Measurements from ENCODE around the gene NUTF2.

NUTF2 gene

GRCh38 chr16:67878232-67878631 lies 31.5 kb downstream of the NUTF2 start:
- Histone ChIP-seq H3K27ac (ENCODE audit: low read depth, low read length, poor library complexity, severe bottlenecking) (no peak overlapping the region), H3K9me3 (ENCODE audit: low read length) (no peaks in the 10 kb centered on the region), H3K27me3 (ENCODE audit: insufficient read depth, low read length) (no peaks in the 10 kb centered on the region), H3K9me2 (ENCODE audit: low read depth, low read length) (no peaks in the 10 kb centered on the region), H3K79me2 (ENCODE audit: insufficient read depth, low read length) (peaks cover 25% of the 10 kb centered on the region), H3F3A (ENCODE audit: insufficient read depth, low read length) (no peaks in the 10 kb centered on the region), H3K4me1 (ENCODE audit: insufficient read depth, low read length, severe bottlenecking) (peaks cover 16% of the 10 kb centered on the region), H2AFZ (ENCODE audit: low read length) (no peak overlapping the region), H3K9ac (ENCODE audit: low read length) (no peak overlapping the region), H3K4me3 (ENCODE audit: low read depth, low read length, poor library complexity, severe bottlenecking) (no peak overlapping the region), H3K36me3 (ENCODE audit: insufficient read depth, low read length) (peaks cover 75% of the 10 kb centered on the region), H4K20me1 (ENCODE audit: insufficient read depth, low read length) (no peaks in the 10 kb centered on the region), H3K4me2 (ENCODE audit: low read length) (no peak overlapping the region)
- TF ChIP-seq EZH2 (IDR thresholded peaks at IDR 0.05; ENCODE audit: borderline replicate concordance, low read length) (no peak), CTCF (IDR thresholded peaks at IDR 0.05; ENCODE audit: low read length) (no peak)

GRCh38 chr16:67878846-67879245 lies 32.1 kb downstream of the NUTF2 start:
- H3K9me3 ChIP-seq (ENCODE audit: low read length) = no peaks in the 10 kb centered on the region
- no peaks in the 10 kb centered on the region for H3K27me3 ChIP-seq (ENCODE audit: insufficient read depth, low read length)
- H3K9ac ChIP-seq (ENCODE audit: low read length) = no peak overlapping the region
- H3F3A ChIP-seq (ENCODE audit: insufficient read depth, low read length) = no peaks in the 10 kb centered on the region
- H4K20me1 ChIP-seq (ENCODE audit: insufficient read depth, low read length) = no peaks in the 10 kb centered on the region
- peaks cover 81% of the 10 kb centered on the region for H3K36me3 ChIP-seq (ENCODE audit: insufficient read depth, low read length)
- H3K9me2 ChIP-seq (ENCODE audit: low read depth, low read length) = no peaks in the 10 kb centered on the region
- no peak overlapping the region for H3K4me2 ChIP-seq (ENCODE audit: low read length)
- H2AFZ ChIP-seq (ENCODE audit: low read length) = no peak overlapping the region
- no peak for TF ChIP-seq CTCF (IDR thresholded peaks at IDR 0.05; ENCODE audit: low read length)
- TF ChIP-seq EZH2 (IDR thresholded peaks at IDR 0.05; ENCODE audit: borderline replicate concordance, low read length) = no peak
- H3K4me3 ChIP-seq (ENCODE audit: low read depth, low read length, poor library complexity, severe bottlenecking) = no peak overlapping the region
- peaks cover 19% of the 10 kb centered on the region for H3K79me2 ChIP-seq (ENCODE audit: insufficient read depth, low read length)
- no peak overlapping the region for H3K27ac ChIP-seq (ENCODE audit: low read depth, low read length, poor library complexity, severe bottlenecking)
- H3K4me1 ChIP-seq (ENCODE audit: insufficient read depth, low read length, severe bottlenecking) = peaks cover 13% of the 10 kb centered on the region

GRCh38 chr16:67879462-67879861 lies 32.7 kb downstream of the NUTF2 start:
- H3K36me3 ChIP-seq (ENCODE audit: insufficient read depth, low read length) = peaks cover 87% of the 10 kb centered on the region

More at GRCh38 chr16:67879462-67879861, 32.7 kb downstream of the NUTF2 start:
- no peaks in the 10 kb centered on the region for H3K27me3 ChIP-seq (ENCODE audit: insufficient read depth, low read length)
- H3K4me1 ChIP-seq (ENCODE audit: insufficient read depth, low read length, severe bottlenecking) = peaks cover 7% of the 10 kb centered on the region
- H3K9me2 ChIP-seq (ENCODE audit: low read depth, low read length) = no peaks in the 10 kb centered on the region
- no peaks in the 10 kb centered on the region for H3F3A ChIP-seq (ENCODE audit: insufficient read depth, low read length)
- no peak overlapping the region for H3K9ac ChIP-seq (ENCODE audit: low read length)
- H2AFZ ChIP-seq (ENCODE audit: low read length) = no peak overlapping the region
- TF ChIP-seq CTCF (IDR thresholded peaks at IDR 0.05; ENCODE audit: low read length) (no peak), EZH2 (IDR thresholded peaks at IDR 0.05; ENCODE audit: borderline replicate concordance, low read length) (no peak)
- no peak overlapping the region for H3K4me2 ChIP-seq (ENCODE audit: low read length)
- H4K20me1 ChIP-seq (ENCODE audit: insufficient read depth, low read length) = no peaks in the 10 kb centered on the region
- no peak overlapping the region for H3K4me3 ChIP-seq (ENCODE audit: low read depth, low read length, poor library complexity, severe bottlenecking)
- H3K27ac ChIP-seq (ENCODE audit: low read depth, low read length, poor library complexity, severe bottlenecking) = no peak overlapping the region
- no peaks in the 10 kb centered on the region for H3K9me3 ChIP-seq (ENCODE audit: low read length)
- H3K79me2 ChIP-seq (ENCODE audit: insufficient read depth, low read length) = peaks cover 12% of the 10 kb centered on the region; the same call in 1 of the 2 replicates

All from OCI-LY1 (cell line).